Measurements from ENCODE around the gene PRSS2. TPM values are rescaled to one million over a fixed set of nuclear protein-coding genes. Genes with fewer than 3 reads are reported as not detected.
"Not testable (repeated sequence)": the region's sequence is repeated elsewhere in the genome, so short reads cannot be mapped to it uniquely, and the experiment has no call there.

Gene PRSS2
- total RNA-seq = not detected in 2 replicates

DNA sequence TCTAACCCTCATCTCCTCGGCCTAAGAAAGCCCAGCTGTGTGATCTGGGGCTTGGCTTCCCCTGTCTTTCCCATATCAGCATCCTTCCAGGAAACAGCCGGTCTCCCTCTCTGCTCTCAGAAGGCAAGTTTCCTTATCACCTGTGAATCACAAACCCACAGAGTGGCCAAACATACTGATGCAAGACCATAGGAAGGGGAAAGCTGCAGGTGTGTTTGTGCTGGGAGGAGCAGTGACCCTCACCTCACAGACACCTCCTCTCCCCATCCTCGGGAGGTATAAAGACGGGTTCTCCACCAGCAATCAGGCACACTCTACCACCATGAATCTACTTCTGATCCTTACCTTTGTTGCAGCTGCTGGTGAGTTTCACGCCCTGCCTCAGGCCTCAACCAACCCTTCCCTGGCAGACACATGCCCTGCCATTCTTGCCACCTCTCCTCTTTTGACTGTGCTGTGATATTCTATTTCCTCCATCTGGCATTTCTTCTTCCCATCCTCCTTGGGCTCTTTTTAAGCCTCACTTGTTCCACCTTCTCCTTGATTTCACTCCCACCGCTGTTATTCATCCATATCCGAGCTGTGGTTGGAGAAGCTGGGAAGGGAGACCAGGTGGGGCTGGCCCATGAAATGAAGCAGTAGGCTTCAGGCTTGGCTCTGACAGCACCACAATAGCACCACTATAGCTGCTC, at the start of gene PRSS2:
PRSS2 (plus strand) TSS at position 310 of the 692 bp plus-strand sequence; CDS start at position 323, 13 bp downstream.
- Mint-ChIP-seq H3K4me3 (ENCODE audit: low read depth) (no peak within 1 kb of the TSS), H3K9me3 (no peaks in the 10 kb centered on the region), H3K27me3 (ENCODE audit: low read depth) (peaks cover 2% of the 10 kb centered on the region), H3K36me3 (ENCODE audit: low read depth) (no peaks in the 10 kb centered on the region), H3K27ac (no peak within 1 kb of the TSS), H3K4me1 (ENCODE audit: low read depth) (peaks cover 7% of the 10 kb centered on the region)
- intact Hi-C loops (cut with micrococcal nuclease) = no loop called here
- no peak for DNase-seq (ENCODE audit: low spot score)

DNA sequence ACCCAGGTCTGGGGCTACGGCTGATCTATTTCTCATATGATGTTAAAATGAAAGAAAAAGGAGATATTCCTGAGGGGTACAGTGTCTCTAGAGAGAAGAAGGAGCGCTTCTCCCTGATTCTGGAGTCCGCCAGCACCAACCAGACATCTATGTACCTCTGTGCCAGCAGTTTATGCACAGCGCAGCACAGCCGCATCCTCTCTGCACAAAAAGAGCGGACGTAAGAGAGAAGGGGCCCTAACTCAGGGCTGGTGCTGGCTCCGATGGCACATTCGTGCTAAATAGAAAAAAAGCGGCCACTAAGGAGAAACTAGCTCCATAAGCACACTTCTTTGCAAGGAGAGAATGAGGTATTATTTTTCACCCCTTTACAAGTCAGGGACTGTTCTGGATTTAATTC, 49.8 kb upstream of the PRSS2 start:
- DNase-seq (ENCODE audit: low spot score) = no peak
- intact Hi-C loops (cut with micrococcal nuclease) = no loop called here
- Mint-ChIP-seq H3K9me3 (no peaks in the 10 kb centered on the region), H3K27ac (no peak overlapping the region), H3K27me3 (ENCODE audit: low read depth) (no peaks in the 10 kb centered on the region), H3K36me3 (ENCODE audit: low read depth) (no peaks in the 10 kb centered on the region), H3K4me1 (ENCODE audit: low read depth) (peaks cover 36% of the 10 kb centered on the region), H3K4me3 (ENCODE audit: low read depth) (peak overlapping the region; percentile 49)

DNA sequence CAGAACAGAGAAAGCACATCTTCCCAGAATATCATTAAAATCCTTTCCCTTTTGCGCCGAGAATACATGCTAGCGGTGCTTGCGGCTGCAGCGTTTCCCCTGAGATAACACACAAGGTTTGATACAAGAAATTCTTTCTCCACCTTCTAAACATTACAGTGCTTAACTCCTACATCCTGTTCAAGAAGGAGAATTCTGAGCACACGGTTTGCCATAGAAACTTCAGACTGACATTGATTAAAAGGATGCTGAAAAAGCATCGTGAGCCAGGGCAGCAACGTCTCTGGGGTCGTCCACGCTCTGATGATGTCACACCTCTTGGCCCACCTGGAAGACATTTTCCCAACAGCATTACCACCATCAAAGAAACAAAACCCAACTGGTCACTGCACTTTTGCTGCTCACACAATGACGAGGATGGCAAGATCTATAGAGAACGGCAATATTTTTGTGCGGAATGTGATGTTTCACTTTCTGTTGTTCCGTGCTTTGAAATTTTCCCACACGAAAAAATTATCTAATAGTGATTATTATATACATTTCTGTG, 48.4 kb upstream of the PRSS2 start:
- Mint-ChIP-seq H3K27ac (peak overlapping the region; percentile 12), H3K36me3 (ENCODE audit: low read depth) (no peaks in the 10 kb centered on the region), H3K9me3 (no peaks in the 10 kb centered on the region), H3K4me3 (ENCODE audit: low read depth) (peak overlapping the region; percentile 64), H3K4me1 (ENCODE audit: low read depth) (peaks cover 24% of the 10 kb centered on the region), H3K27me3 (ENCODE audit: low read depth) (no peaks in the 10 kb centered on the region)
- intact Hi-C loops (cut with micrococcal nuclease) = no loop called here
- no peak for DNase-seq (ENCODE audit: low spot score)

DNA sequence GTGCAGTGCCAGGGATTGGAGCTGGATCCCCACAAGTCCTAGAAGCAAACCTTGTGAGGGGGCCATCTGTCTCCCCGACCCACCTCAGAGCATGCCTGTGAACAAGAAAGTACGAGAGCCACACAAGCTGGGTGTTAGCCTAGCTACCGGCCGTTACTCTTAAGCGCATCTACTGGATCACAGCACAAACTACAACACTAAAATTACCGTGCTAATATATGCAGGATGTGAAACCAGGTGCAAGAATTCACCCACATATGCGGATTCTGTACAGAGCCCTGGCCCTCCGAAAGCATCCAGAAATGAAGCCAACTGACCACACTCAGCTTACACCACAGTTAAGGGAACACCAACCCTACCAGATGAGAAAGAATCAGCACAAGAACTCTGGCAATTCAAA, 37.5 kb upstream of the PRSS2 start:
- Mint-ChIP-seq H3K27ac (no peak overlapping the region), H3K4me1 (ENCODE audit: low read depth) (no peaks in the 10 kb centered on the region), H3K27me3 (ENCODE audit: low read depth) (no peaks in the 10 kb centered on the region), H3K4me3 (ENCODE audit: low read depth) (no peak overlapping the region), H3K9me3 (no peaks in the 10 kb centered on the region), H3K36me3 (ENCODE audit: low read depth) (no peaks in the 10 kb centered on the region)
- DNase-seq (ENCODE audit: low spot score) = no peak
- intact Hi-C loops (cut with micrococcal nuclease) = no loop called here

DNA sequence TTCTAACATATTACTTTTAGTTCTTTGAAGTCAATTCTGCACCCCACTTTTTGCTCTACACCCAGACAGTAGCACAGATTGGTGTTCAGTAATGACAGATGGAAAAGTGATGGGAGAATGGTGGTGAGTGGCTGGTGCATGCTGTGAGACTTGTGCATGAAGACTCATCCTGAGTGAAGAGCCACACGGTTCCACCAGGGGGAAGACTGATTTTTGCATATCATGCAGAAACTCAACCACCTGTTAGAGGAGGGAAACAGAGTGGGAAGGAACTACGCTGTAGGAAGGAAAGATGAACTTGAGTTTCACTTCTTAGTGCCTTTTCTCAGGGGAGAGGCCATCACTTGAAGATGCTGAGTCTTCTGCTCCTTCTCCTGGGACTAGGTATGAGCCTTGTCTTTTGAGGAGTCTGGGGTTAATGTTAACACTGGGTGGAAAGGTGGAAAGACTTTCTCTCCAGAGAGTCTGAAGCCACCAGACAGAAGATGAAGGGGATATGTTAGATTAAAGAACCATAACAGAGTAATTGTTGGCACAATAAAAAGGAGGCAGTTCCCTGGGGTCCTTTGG, 30.8 kb upstream of the PRSS2 start:
- Mint-ChIP-seq H3K4me1 (ENCODE audit: low read depth) (peaks cover 6% of the 10 kb centered on the region), H3K9me3 (no peaks in the 10 kb centered on the region), H3K36me3 (ENCODE audit: low read depth) (no peaks in the 10 kb centered on the region), H3K27ac (no peak overlapping the region), H3K4me3 (ENCODE audit: low read depth) (peak overlapping the region; percentile 21), H3K27me3 (ENCODE audit: low read depth) (peaks cover 2% of the 10 kb centered on the region)
- no peak for DNase-seq (ENCODE audit: low spot score)
- intact Hi-C loops (cut with micrococcal nuclease) = no loop called here

DNA sequence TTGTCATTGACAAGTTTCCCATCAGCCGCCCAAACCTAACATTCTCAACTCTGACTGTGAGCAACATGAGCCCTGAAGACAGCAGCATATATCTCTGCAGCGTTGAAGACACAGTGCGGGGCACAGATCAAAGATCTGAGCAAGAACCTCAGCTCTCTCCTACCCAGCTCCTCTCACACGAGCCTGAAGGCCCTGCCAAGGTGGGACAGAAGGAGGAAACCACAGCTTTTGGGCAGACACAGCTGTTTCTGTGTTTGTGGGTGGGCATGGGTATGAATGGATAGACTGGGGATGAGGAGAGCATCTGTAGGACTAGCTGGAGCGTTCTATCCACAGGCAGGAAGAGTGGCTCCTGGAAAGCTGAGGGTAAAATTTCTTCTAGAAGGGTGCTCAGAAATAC, 30.0 kb upstream of the PRSS2 start:
- no peak for DNase-seq (ENCODE audit: low spot score)
- no peak overlapping the region for H3K27ac Mint-ChIP-seq
- no peak overlapping the region for H3K4me3 Mint-ChIP-seq (ENCODE audit: low read depth)
- peaks cover 6% of the 10 kb centered on the region for H3K4me1 Mint-ChIP-seq (ENCODE audit: low read depth)
- H3K9me3 Mint-ChIP-seq = no peaks in the 10 kb centered on the region
- no peaks in the 10 kb centered on the region for H3K36me3 Mint-ChIP-seq (ENCODE audit: low read depth)
- intact Hi-C loops (cut with micrococcal nuclease) = no loop called here
- H3K27me3 Mint-ChIP-seq (ENCODE audit: low read depth) = peaks cover 3% of the 10 kb centered on the region

DNA sequence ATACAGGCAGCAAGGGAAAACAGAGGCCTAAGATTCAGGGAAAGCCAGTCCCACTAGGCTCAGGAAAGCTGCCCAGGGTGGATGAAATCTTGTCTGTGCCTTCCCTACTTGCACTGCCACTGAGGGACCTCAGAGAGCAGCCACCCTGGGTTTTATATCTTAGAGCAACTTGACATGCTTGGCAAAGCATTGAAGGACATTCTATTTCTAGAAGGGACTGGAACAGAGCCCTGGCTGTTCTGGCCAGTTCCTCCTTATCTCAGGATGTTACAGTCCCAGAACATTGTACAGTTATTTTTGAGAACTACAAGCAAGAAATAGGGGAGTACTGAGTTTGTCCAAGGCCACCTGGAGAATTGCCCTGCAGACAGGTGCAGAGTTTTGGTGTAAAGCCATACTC, 28.8 kb upstream of the PRSS2 start:
- H3K36me3 Mint-ChIP-seq (ENCODE audit: low read depth); H3K4me1 Mint-ChIP-seq (ENCODE audit: low read depth); H3K27ac Mint-ChIP-seq; intact Hi-C loops (cut with micrococcal nuclease); H3K27me3 Mint-ChIP-seq (ENCODE audit: low read depth); DNase-seq (ENCODE audit: low spot score); H3K4me3 Mint-ChIP-seq (ENCODE audit: low read depth); H3K9me3 Mint-ChIP-seq: not testable (repeated sequence)

DNA sequence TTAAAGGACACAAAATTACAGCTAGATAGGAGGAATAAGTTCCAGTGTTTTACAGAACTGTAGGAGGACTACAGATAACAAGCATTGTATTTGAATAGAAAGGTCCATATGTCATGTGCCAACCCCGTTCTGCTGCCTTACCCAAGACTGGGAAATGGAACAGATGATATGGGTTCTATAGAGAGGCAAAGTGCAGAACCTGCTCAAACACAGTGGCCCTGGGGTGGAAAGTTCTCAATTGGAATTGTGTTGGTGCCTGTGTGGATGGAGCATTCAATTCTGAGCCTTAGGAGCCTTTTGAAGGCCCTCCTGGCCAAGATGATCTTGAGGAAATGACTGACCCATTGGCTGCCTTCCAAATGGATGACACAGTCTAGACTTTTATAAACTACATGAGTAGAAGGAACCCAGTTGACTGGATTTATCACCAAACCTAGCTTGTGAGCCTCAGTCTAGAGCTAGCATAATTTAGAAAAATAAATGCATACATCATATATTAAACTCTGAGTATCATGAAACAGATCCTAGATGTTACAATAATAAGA, 25.6 kb upstream of the PRSS2 start:
- intact Hi-C loops (cut with micrococcal nuclease) = no loop called here
- H3K27me3 Mint-ChIP-seq (ENCODE audit: low read depth) = peaks cover 11% of the 10 kb centered on the region
- H3K27ac Mint-ChIP-seq = no peak overlapping the region
- DNase-seq (ENCODE audit: low spot score) = no peak
- H3K9me3 Mint-ChIP-seq = no peaks in the 10 kb centered on the region
- H3K4me1 Mint-ChIP-seq (ENCODE audit: low read depth) = no peaks in the 10 kb centered on the region
- no peak overlapping the region for H3K4me3 Mint-ChIP-seq (ENCODE audit: low read depth)
- no peaks in the 10 kb centered on the region for H3K36me3 Mint-ChIP-seq (ENCODE audit: low read depth)

DNA sequence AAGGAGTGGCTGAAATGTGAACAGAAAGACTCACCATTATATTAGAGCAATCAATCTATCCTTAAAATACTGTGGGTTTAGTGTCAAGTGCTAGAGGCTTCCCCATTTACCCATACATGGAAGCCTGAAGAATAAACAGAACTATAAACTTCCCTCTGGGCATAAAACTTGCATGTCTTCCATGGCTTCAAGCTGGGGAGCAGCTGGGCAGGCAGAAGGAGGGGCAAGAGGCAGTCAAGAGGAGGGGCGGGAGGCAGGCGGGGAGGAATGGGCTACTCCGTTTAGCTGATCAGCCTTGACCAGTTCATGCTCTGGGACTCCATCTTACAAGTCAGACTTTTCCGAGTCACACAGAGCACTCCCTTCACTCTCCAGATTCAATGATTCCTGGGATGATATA, 25.0 kb upstream of the PRSS2 start:
- intact Hi-C loops (cut with micrococcal nuclease) = no loop called here
- no peaks in the 10 kb centered on the region for H3K4me1 Mint-ChIP-seq (ENCODE audit: low read depth)
- no peak overlapping the region for H3K4me3 Mint-ChIP-seq (ENCODE audit: low read depth)
- no peak for DNase-seq (ENCODE audit: low spot score)
- peaks cover 11% of the 10 kb centered on the region for H3K27me3 Mint-ChIP-seq (ENCODE audit: low read depth)
- H3K27ac Mint-ChIP-seq = no peak overlapping the region
- no peaks in the 10 kb centered on the region for H3K9me3 Mint-ChIP-seq
- H3K36me3 Mint-ChIP-seq (ENCODE audit: low read depth) = no peaks in the 10 kb centered on the region

DNA sequence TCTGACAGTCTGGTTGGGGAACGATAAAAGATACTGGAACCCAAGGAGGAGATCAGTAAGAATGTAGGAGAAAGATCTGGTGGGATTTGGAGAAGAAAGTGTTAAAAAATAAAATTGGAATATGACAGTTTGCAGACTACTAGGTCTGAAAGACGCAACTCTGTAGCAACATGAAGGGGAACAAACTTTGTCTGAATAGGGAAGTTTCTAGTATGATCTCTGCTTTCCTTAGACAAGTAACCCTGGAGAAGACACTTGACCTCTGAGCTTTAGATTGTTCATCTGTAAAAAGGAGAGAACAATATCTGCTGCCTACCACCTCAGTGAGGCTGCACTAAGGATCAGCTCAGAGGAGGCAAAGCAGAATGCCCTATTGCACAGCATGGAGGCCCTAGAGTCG, 24.5 kb upstream of the PRSS2 start:
- no peak overlapping the region for H3K27ac Mint-ChIP-seq
- DNase-seq (ENCODE audit: low spot score) = no peak
- no peaks in the 10 kb centered on the region for H3K4me1 Mint-ChIP-seq (ENCODE audit: low read depth)
- no peaks in the 10 kb centered on the region for H3K36me3 Mint-ChIP-seq (ENCODE audit: low read depth)
- no peaks in the 10 kb centered on the region for H3K9me3 Mint-ChIP-seq
- H3K4me3 Mint-ChIP-seq (ENCODE audit: low read depth) = no peak overlapping the region
- intact Hi-C loops (cut with micrococcal nuclease) = no loop called here
- peaks cover 11% of the 10 kb centered on the region for H3K27me3 Mint-ChIP-seq (ENCODE audit: low read depth)

DNA sequence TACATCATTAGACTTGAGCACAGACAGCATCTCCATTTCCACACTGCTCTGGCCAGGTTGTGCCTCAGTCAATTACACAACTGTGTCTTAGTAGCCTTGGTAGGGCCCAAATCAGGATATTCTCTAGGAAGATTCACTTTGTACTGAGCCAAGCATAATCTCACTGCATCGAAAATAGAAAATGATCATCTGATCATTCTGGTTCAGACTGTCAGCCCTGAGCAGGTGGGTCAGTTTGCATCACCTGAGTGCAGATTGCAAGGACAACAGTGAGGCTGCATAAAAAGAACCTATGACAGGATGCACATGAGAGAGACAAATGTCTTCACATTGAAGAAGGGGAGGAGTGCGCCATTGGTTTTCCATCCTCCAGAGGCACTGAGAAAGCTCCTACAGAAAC, 22.4 kb upstream of the PRSS2 start:
- DNase-seq (ENCODE audit: low spot score); H3K4me1 Mint-ChIP-seq (ENCODE audit: low read depth); H3K9me3 Mint-ChIP-seq; H3K4me3 Mint-ChIP-seq (ENCODE audit: low read depth); intact Hi-C loops (cut with micrococcal nuclease); H3K27ac Mint-ChIP-seq; H3K36me3 Mint-ChIP-seq (ENCODE audit: low read depth): not testable (repeated sequence)
- peaks cover 12% of the 10 kb centered on the region for H3K27me3 Mint-ChIP-seq (ENCODE audit: low read depth)

DNA sequence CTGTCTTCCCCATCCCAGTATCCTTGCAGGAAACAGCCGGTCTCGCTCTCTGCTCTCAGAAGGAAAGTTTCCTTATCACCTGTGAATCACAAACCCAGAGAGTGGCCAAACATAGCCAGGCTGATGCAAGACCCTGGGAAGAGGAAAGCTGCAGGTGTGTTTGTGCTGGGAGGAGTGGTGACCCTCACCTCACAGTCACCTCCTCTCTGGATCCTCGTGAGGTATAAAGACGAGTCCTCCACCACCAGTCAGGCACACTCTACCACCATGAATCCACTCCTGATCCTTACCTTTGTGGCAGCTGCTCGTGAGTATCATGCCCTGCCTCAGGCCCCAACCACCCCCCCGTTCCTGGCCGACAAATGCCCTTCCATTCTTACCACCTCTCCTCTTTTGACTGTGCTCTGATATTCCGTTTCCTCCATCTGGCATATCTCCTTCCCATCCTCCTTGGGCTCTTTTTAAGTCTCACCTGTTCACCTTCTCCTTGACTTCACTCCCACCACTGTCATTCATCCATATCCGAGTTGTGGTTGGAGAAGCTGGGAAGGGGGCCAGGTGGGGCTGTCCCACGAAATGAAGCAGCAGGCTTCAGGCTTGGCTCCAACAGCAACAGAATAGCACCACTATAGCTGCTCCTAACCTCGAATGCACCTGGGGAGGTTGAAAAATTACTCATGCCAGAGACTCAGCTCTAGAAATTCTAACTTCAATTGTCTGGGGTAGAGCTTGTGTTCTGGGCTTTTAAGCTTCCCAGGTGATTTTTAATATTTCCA, 21.4 kb upstream of the PRSS2 start, which contains the start of gene PRSS1:
PRSS1 (plus strand) TSS at position 255 of the 776 bp plus-strand sequence; CDS start at position 268, 13 bp downstream.
- DNase-seq (ENCODE audit: low spot score) = no peak
- H3K4me1 Mint-ChIP-seq (ENCODE audit: low read depth) = no peaks in the 10 kb centered on the region
- intact Hi-C loops (cut with micrococcal nuclease) = no loop called here
- H3K27me3 Mint-ChIP-seq (ENCODE audit: low read depth) = peaks cover 11% of the 10 kb centered on the region
- H3K9me3 Mint-ChIP-seq = no peaks in the 10 kb centered on the region
- H3K27ac Mint-ChIP-seq = no peak within 1 kb of the TSS
- H3K36me3 Mint-ChIP-seq (ENCODE audit: low read depth) = no peaks in the 10 kb centered on the region
- no peak within 1 kb of the TSS for H3K4me3 Mint-ChIP-seq (ENCODE audit: low read depth)
